Colonic mucosa (tissue), 4 donors: ENCODE results near the gene RAD51B. TPM values are rescaled to one million over a fixed set of nuclear protein-coding genes. Genes with fewer than 3 reads are reported as not detected.
A peak's percentile ranks its signal among the peaks of the same experiment; 100 is the strongest.

Experiments
- DNase-seq: peaks from one replicate; pipeline ENCODE4 v3.0.0-alpha.2; 2020
- H3K27ac ChIP-seq: fragments of 200-600 bp; one replicate; pipeline ENCODE4 v1.8.0; 2021
- H3K27me3 ChIP-seq: fragments of 200-600 bp; one replicate; pipeline ENCODE4 v1.8.0; 2021
- H3K36me3 ChIP-seq: fragments of 200-600 bp; one replicate; pipeline ENCODE4 v1.8.0; 2021
- H3K4me1 ChIP-seq: fragments of 200-600 bp; one replicate; pipeline ENCODE4 v1.8.0; 2021; ENCODE audit warnings: mild to moderate bottlenecking
- H3K4me3 ChIP-seq: fragments of 200-600 bp; one replicate; pipeline ENCODE4 v1.8.0; 2021
- H3K9ac ChIP-seq, 2 donors: one replicate each; pipeline ENCODE4 v1.7.0; 2013; ENCODE audit warnings: control low read depth in 2 of 2, low read depth in 2 of 2, low read length in 2 of 2
- H3K9me3 ChIP-seq: fragments of 200-600 bp; one replicate; pipeline ENCODE4 v1.8.0; 2021
- intact Hi-C: fragments of 100-400 bp; cut with DNase I; formaldehyde crosslinking; loops from one replicate; pipeline ENCODE4 v1.14.1; 2022
- total RNA-seq, 2 donors: library from RNA; stranded (reverse); fragmentation: NEBNext Ultra II Directional in 1 of 2; extraction: Animal tissue kit (Norgen Biotek cat#: 25700) in 1 of 2; gene quantifications; one replicate each; pipeline ENCODE4 v1.2.1, GENCODE V29; 2021
- TF ChIP-seq, protein P1 (sequence below): fragments of 200-600 bp; IDR thresholded peaks from one replicate; pipeline ENCODE4 v1.8.0; 2022; ENCODE audit warnings: antibody characterized with exemption, mild to moderate bottlenecking
- donor health status: healthy.
- donor health status: DM: no; HTN: no; CAD: no.
- donor health status: DM: no; HTN: no; CAD: no.

Gene RAD51B
- total RNA-seq, 2 donors from 2014 or later: 12.7 to 22.0 TPM

DNA sequence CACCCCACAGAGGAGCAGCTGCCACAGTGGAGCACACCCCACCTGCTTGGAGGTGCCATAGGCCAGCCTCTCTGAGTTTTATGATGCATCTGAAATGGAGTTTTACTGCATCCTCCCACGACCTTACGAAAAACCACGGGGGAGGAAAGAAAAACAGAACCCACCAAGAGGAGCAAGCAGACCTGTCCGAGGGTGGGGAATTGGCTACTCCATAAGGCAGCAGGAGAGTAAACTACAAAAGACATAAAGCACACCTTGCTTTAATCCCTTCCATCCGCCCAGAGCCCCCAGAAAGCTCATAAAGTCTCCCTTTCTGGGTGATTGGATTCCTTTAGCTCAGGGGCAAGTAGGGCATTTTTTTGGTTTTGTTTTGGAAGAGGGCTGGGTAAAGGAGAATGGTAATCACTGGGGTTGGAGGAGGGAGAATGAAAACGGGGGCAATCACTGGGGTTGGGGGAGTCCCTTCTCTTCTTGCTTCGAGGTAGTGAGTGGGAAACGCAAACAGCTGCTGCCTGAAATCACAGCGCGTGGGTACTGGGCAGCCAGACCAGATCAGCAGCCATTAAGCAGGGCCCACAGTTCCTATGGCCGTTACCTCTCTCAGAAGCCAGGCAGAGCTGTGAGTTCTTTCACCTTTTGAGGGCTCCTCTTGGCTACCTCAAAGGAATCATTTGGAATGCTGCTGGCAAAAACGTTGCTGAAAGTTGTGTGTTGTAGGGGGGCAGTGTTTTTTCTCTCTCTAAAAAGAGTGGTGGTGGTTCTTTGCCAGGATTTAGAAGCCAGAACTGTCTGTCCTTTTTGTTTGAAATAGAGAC, 539.6 kb downstream of the RAD51B start:
- no peak for DNase-seq
- TF ChIP-seq, protein P1, sequence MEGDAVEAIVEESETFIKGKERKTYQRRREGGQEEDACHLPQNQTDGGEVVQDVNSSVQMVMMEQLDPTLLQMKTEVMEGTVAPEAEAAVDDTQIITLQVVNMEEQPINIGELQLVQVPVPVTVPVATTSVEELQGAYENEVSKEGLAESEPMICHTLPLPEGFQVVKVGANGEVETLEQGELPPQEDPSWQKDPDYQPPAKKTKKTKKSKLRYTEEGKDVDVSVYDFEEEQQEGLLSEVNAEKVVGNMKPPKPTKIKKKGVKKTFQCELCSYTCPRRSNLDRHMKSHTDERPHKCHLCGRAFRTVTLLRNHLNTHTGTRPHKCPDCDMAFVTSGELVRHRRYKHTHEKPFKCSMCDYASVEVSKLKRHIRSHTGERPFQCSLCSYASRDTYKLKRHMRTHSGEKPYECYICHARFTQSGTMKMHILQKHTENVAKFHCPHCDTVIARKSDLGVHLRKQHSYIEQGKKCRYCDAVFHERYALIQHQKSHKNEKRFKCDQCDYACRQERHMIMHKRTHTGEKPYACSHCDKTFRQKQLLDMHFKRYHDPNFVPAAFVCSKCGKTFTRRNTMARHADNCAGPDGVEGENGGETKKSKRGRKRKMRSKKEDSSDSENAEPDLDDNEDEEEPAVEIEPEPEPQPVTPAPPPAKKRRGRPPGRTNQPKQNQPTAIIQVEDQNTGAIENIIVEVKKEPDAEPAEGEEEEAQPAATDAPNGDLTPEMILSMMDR: no peak
- Histone ChIP-seq H3K4me1 (peaks cover 7% of the 10 kb centered on the region), H3K9me3 (no peaks in the 10 kb centered on the region), H3K4me3 (no peak overlapping the region), H3K9ac (peak overlapping the region in 1 of 2 donors; percentile 35), H3K27ac (peak overlapping the region; percentile 67), H3K27me3 (no peaks in the 10 kb centered on the region), H3K36me3 (no peaks in the 10 kb centered on the region)
- intact Hi-C loops: no loop called here

DNA sequence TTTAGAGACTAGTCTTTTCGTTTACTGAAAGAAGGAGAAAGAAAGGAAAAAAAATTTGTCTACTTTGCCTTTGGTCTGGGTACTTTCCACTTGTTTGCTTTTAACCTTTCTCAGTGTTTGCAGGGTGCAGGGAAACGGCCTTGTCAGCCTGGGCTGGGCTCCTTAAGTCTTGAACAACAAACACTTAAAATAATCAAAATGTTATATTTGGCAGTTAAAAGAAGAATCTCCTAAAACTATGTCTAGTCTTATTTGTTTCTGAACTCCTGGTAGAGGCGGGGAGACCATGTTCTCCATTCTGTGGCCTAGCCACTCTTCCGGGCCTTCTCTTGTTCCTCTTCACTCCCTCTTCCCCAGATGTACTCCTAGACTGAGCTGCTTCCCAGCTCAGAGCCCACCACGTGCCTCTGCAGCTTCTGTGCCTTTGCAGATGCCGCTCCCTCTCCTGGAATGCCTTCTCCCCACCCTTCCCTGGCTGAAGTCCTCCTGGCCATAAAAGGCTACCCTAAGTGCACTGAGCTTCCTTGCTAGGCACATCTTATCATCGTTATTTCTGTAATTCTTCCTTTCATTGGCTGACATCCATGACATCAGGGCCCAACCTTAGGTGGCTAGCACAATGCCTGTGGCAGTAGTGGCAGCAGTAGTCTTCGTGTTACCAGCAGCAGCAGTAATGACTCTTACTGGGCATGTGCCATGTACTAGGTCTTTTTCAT, 540.4 kb downstream of the RAD51B start:
- Histone ChIP-seq H3K4me3 (no peak overlapping the region), H3K27ac (peak overlapping the region; percentile 67), H3K27me3 (no peaks in the 10 kb centered on the region), H3K9me3 (no peaks in the 10 kb centered on the region), H3K9ac (peak overlapping the region in 1 of 2 donors; percentile 35), H3K36me3 (no peaks in the 10 kb centered on the region), H3K4me1 (peaks cover 7% of the 10 kb centered on the region)
- peak; percentile 80 for DNase-seq
- TF ChIP-seq, protein P1: no peak
- intact Hi-C loops: no loop called here

DNA sequence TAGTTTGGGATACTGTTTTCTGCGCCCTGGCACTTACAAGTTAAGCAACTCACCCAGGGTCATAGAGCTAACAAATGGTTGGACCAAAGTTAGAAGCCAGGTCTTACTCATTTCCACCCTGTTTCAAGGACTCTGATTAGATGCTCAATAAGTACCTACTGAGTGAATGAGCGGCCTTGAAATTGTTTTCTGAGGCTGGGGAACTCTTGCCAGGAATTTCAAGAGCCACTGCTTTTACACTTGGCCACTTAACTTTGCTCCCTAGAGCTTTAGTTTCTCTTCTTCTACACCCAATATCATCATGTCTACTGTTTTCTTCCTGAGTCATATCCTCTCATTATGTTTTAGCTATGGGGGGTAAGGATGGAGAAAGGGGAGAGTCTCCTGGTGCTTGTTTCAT, 541.7 kb downstream of the RAD51B start:
- intact Hi-C loops: no loop called here
- TF ChIP-seq, protein P1: no peak
- Histone ChIP-seq H3K4me1 (peaks cover 7% of the 10 kb centered on the region), H3K9ac (no peak overlapping the region), H3K36me3 (no peaks in the 10 kb centered on the region), H3K9me3 (no peaks in the 10 kb centered on the region), H3K4me3 (no peak overlapping the region), H3K27ac (no peak overlapping the region), H3K27me3 (no peaks in the 10 kb centered on the region)
- no peak for DNase-seq

DNA sequence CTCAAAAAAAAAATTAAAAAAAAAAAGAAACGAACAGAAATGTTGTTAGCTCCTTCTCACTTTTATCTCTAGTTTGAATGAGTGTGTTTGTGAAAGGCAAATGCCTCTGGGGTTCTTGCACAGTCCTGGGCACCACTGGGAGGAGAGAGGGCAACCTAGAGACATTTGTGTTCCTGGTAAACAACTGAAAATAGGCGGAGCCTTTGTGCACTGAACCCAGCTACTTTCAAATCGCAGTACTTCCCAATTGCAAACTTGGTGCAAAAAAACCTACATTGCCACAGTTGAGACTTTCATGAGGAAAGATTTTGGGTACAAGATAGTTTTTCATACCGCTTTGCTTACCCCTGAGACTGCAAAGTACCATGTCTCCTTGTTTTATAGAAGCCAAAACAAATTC, 543.3 kb downstream of the RAD51B start:
- Histone ChIP-seq H3K27ac (no peak overlapping the region), H3K9me3 (no peaks in the 10 kb centered on the region), H3K36me3 (no peaks in the 10 kb centered on the region), H3K4me1 (peaks cover 7% of the 10 kb centered on the region), H3K27me3 (no peaks in the 10 kb centered on the region), H3K4me3 (no peak overlapping the region), H3K9ac (no peak overlapping the region)
- no peak for DNase-seq
- intact Hi-C loops: no loop called here
- TF ChIP-seq, protein P1: no peak

DNA sequence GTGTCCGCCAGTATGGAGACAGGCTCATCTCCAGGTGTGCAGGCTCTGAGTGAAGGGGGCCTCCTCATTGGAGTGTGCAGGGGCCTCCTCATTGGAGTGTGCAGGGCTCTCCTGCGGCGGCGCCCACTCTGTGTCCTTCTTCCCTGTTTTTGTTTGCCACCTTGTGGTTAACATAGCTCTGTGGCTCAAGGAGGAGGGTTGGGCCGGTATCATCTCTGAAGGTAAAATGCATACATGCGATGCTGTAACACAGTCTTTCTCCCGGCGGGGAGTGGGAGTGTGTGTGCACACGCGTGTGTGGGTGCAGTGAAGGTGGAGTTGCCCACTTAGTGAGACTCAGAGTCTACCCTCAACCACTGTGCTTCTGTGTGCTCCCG, 543.9 kb downstream of the RAD51B start:
- no peak overlapping the region for H3K4me3 ChIP-seq

More for the DNA sequence above, 543.9 kb downstream of the RAD51B start:
- Histone ChIP-seq H3K27ac (peak overlapping the region; percentile 10), H3K9me3 (no peaks in the 10 kb centered on the region), H3K4me1 (peaks cover 7% of the 10 kb centered on the region), H3K27me3 (no peaks in the 10 kb centered on the region), H3K9ac (no peak overlapping the region), H3K36me3 (no peaks in the 10 kb centered on the region)
- no peak for DNase-seq
- TF ChIP-seq, protein P1: no peak
- intact Hi-C loops: no loop called here
